GM23248 (cell line): ENCODE measurements around the gene IRF9. TPM values are rescaled to one million over a fixed set of nuclear protein-coding genes. Genes with fewer than 3 reads are reported as not detected.

Source experiments
- DNase-seq: peaks from one replicate; pipeline ENCODE4 v3.0.0-alpha.2; 2015
- H2AFZ ChIP-seq: fragments of 200-600 bp; sonication (generic); 2 replicates; pipeline ENCODE4 v1.6.1; 2016; ENCODE audit warnings: antibody characterized with exemption
- H3F3A ChIP-seq: fragments of 200-600 bp; sonication (generic); 2 replicates; pipeline ENCODE4 v1.6.1; 2016; ENCODE audit warnings: mild to moderate bottlenecking, antibody characterized with exemption, mixed run types; ENCODE audit not compliant: insufficient read depth
- H3K27ac ChIP-seq: fragments of 200-600 bp; sonication (generic); 2 replicates; pipeline ENCODE4 v1.5.1; 2016; ENCODE audit warnings: mild to moderate bottlenecking
- H3K27me3 ChIP-seq: fragments of 200-600 bp; sonication (generic); replicated peaks from 2 replicates; pipeline ENCODE4 v1.6.1; 2016; ENCODE audit warnings: mild to moderate bottlenecking; ENCODE audit not compliant: insufficient read depth
- H3K36me3 ChIP-seq: fragments of 200-600 bp; sonication (generic); 2 replicates; pipeline ENCODE4 v1.6.1; 2016; ENCODE audit warnings: low read depth, mild to moderate bottlenecking
- H3K4me1 ChIP-seq: fragments of 200-600 bp; sonication (generic); 2 replicates; pipeline ENCODE4 v1.6.1; 2016; ENCODE audit warnings: mild to moderate bottlenecking; ENCODE audit not compliant: insufficient read depth
- H3K4me2 ChIP-seq: fragments of 200-600 bp; sonication (generic); one replicate; pipeline ENCODE4 v1.6.1; 2016; ENCODE audit warnings: mild to moderate bottlenecking; ENCODE audit not compliant: unreplicated experiment
- H3K4me3 ChIP-seq: fragments of 200-600 bp; sonication (generic); 2 replicates; pipeline ENCODE4 v1.5.1; 2016; ENCODE audit warnings: mild to moderate bottlenecking
- H3K79me2 ChIP-seq: fragments of 200-600 bp; sonication (generic); 2 replicates; pipeline ENCODE4 v1.6.1; 2016; ENCODE audit warnings: mild to moderate bottlenecking; ENCODE audit not compliant: insufficient read depth
- H3K9ac ChIP-seq: fragments of 200-600 bp; sonication (generic); 2 replicates; pipeline ENCODE4 v1.6.1; 2016; ENCODE audit warnings: mild to moderate bottlenecking
- H3K9me2 ChIP-seq: fragments of 200-600 bp; sonication (generic); 2 replicates; pipeline ENCODE4 v1.6.1; 2016; ENCODE audit warnings: mixed run types, mild to moderate bottlenecking, moderate library complexity; ENCODE audit not compliant: insufficient read depth
- H3K9me3 ChIP-seq: fragments of 200-600 bp; sonication (generic); one replicate; pipeline ENCODE4 v1.6.1; 2017; ENCODE audit warnings: low read depth
- H4K20me1 ChIP-seq: fragments of 200-600 bp; sonication (generic); 2 replicates; pipeline ENCODE4 v1.6.0; 2016; ENCODE audit not compliant: insufficient read depth
- EZH2 ChIP-seq: fragments of 200-600 bp; sonication (generic); IDR thresholded peaks from 2 replicates; pipeline ENCODE4 v1.6.1; 2018; ENCODE audit warnings: antibody characterized with exemption, mild to moderate bottlenecking; ENCODE audit not compliant: insufficient read depth, poor library complexity, severe bottlenecking
- EZH2phosphoT487 ChIP-seq: fragments of 200-600 bp; sonication (generic); IDR thresholded peaks from 2 replicates; pipeline ENCODE4 v1.6.1; 2018; ENCODE audit warnings: antibody characterized with exemption, moderate library complexity, mild to moderate bottlenecking, low read depth; ENCODE audit not compliant: insufficient read depth
- WGBS, 2 experiments: methylation state at CpG; one replicate each; pipeline ENCODE4 v1.1.6; 2015 to 2017; ENCODE audit warnings: low lambda C conversion rate in 2 of 2, low coverage in 1 of 2; ENCODE audit errors: missing lambda C conversion rate in 2 of 2; 5-methylcytosine and 5-hydroxymethylcytosine counted together
- in situ Hi-C: fragments of 300-500 bp; cut with MboI; formaldehyde crosslinking; loops from 2 replicates; pipeline ENCODE4 v1.15.0; 2020
- polyA plus RNA-seq: library from polyadenylated mRNA; unstranded; fragments of >200 nt; fragmentation: Nextera tagmentation; extraction: Ambion mirVana; gene quantifications from 2 replicates; pipeline ENCODE4 v1.2.1, GENCODE V29; 2016
- total RNA-seq: library from RNA; depleted of rRNA; stranded (reverse); fragments of >200 nt; shearing (Covaris generic); gene quantifications from 2 replicates; pipeline ENCODE4 v1.2.3, GENCODE V29; 2014

The IRF9 gene
- total and polyA plus RNA-seq, 2 experiments from 2014 or later, result 56.7 to 87.1 TPM

DNA sequence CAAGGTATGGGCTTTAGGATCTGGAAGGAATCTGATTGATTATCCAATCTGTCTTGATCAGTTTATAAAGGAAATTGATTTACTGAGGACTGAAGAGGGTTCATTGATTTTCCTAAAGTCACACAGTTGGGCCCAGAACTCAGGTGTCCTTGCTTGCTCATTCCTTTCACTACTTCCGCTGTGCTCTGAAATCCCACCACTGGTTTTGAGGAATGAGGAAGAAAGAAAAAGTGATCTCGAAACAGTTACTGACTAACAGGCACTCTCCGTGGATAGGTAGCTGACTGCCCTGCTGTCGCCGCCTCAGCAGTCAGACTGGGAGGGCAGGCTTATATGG lies 30.7 kb upstream of the IRF9 start, which contains the start of gene FITM1:
TSS of gene FITM1 (plus strand) at position 280 of the 337 bp plus-strand sequence. CDS start 905 bp downstream, outside the sequence.
- WGBS, 2 experiments, result 89% methylated on average over 5 of the region's 5 CpGs

DNA sequence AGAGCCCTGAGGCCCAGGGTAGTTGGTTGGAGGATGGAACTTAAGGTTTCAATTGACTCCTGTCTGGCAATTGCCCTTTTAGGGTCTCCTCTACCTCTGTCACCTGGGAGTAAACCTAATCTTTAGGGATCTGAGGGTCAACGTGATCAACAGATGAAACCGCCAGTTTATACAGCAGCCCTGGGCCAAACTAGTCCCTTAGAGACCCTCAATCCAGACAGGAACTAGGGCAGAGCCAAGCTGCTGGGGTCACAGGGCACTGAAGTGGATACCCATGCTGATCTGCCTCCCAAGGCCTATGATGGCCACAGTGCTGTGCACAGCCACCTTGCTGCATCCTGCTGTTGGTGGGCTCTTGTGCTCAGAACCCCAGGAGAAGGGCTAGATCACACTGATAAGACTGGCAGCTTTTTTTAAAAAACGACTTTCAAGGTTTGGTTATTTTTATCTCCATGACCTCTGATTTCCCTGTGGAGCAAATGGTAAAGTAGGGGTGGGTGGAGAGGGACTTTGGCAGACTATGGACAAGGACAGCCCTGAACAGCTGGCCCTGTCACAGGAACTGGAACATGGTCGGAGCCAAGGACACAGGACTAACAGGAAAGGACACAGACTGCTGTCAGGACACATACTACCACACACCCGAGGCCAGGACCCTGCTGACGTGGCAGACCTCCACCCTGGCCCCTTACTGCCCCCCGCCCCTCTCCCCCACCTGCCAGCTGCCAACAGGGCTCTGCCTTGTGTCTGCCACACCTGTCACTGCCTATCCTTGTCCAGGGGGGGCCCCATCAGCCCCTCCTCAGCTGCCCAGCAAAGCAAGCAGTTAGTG lies 30.1 kb upstream of the IRF9 start:
- H3K9me3 ChIP-seq, result no peaks in the 10 kb centered on the region
- no peak for DNase-seq

More for the DNA sequence above, 30.7 kb upstream of the IRF9 start, which contains the start of gene FITM1:
- Histone ChIP-seq H4K20me1 (no peaks in the 10 kb centered on the region), H3K4me1 (no peaks in the 10 kb centered on the region; the same call in 1 of the 2 replicates), H2AFZ (no peak within 1 kb of the TSS), H3K27me3 (no peaks in the 10 kb centered on the region), H3K79me2 (no peaks in the 10 kb centered on the region), H3K4me3 (no peak within 1 kb of the TSS), H3K9ac (no peak within 1 kb of the TSS), H3K36me3 (no peaks in the 10 kb centered on the region), H3K27ac (no peak within 1 kb of the TSS), H3F3A (no peaks in the 10 kb centered on the region), H3K9me3 (no peaks in the 10 kb centered on the region), H3K4me2 (no peak within 1 kb of the TSS), H3K9me2 (no peaks in the 10 kb centered on the region)
- TF ChIP-seq EZH2 (no peak), EZH2phosphoT487 (no peak)
- in situ Hi-C loops, result no loop called here
- no peak for DNase-seq

GRCh38 chr14:24131549-24131966 lies 29.5 kb upstream of the IRF9 start:
- 70 to 78% methylated on average over 11 to 15 of the region's 15 CpGs for WGBS, 2 experiments
- H3K4me1 ChIP-seq, result no peaks in the 10 kb centered on the region; the same call in 1 of the 2 replicates
- H3F3A ChIP-seq, result no peaks in the 10 kb centered on the region
- H3K9ac ChIP-seq, result no peak overlapping the region
- peaks cover 6% of the 10 kb centered on the region; the same call in 1 of the 2 replicates for H3K79me2 ChIP-seq
- no peaks in the 10 kb centered on the region for H4K20me1 ChIP-seq
- DNase-seq, result no peak
- no peaks in the 10 kb centered on the region for H3K9me3 ChIP-seq
- no peak overlapping the region for H3K4me2 ChIP-seq
- H3K9me2 ChIP-seq, result no peaks in the 10 kb centered on the region
- H3K27ac ChIP-seq, result no peak overlapping the region
- no peaks in the 10 kb centered on the region for H3K27me3 ChIP-seq
- TF ChIP-seq EZH2 (no peak), EZH2phosphoT487 (no peak)
- H3K4me3 ChIP-seq, result no peak overlapping the region
- H3K36me3 ChIP-seq, result no peaks in the 10 kb centered on the region
- no peak overlapping the region for H2AFZ ChIP-seq
- in situ Hi-C loops, result no loop called here

More for the DNA sequence above, 30.1 kb upstream of the IRF9 start:
- H4K20me1 ChIP-seq, result no peaks in the 10 kb centered on the region
- in situ Hi-C loops, result no loop called here
- no peaks in the 10 kb centered on the region for H3K9me2 ChIP-seq
- H2AFZ ChIP-seq, result no peak overlapping the region
- TF ChIP-seq EZH2 (no peak), EZH2phosphoT487 (no peak)
- no peaks in the 10 kb centered on the region for H3F3A ChIP-seq
- no peaks in the 10 kb centered on the region; the same call in 1 of the 2 replicates for H3K4me1 ChIP-seq
- H3K27me3 ChIP-seq, result no peaks in the 10 kb centered on the region
- no peak overlapping the region for H3K4me2 ChIP-seq
- H3K36me3 ChIP-seq, result no peaks in the 10 kb centered on the region
- WGBS, 2 experiments, result 51 to 54% methylated on average over 5 to 7 of the region's 7 CpGs
- no peak overlapping the region for H3K4me3 ChIP-seq
- no peak overlapping the region for H3K9ac ChIP-seq
- no peak overlapping the region for H3K27ac ChIP-seq
- H3K79me2 ChIP-seq, result no peaks in the 10 kb centered on the region

DNA sequence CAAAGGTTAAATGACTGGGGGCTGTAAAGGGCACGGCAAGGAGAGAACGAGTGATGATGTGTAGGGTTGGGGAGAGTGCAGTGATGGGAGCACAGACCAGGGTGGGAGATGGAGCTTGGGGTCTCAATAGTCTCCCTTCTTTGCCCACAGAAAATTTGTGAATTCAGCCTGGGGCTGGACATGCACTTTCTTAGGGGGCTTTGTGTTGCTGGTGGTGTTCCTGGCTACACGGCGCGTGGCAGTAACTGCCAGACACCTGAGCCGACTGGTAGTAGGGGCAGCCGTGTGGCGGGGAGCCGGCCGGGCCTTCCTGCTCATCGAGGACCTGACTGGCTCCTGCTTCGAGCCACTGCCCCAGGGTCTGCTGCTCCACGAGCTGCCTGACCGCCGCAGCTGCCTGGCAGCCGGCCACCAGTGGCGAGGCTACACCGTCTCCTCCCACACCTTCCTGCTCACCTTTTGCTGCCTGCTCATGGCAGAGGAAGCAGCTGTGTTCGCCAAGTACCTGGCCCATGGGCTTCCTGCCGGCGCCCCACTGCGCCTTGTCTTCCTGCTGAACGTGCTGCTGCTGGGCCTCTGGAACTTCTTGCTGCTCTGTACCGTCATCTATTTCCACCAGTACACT lies 28.9 kb upstream of the IRF9 start:
- no peaks in the 10 kb centered on the region for H3F3A ChIP-seq
- no peaks in the 10 kb centered on the region for H3K36me3 ChIP-seq
- peaks cover 12% of the 10 kb centered on the region for H3K79me2 ChIP-seq
- H3K9me2 ChIP-seq, result no peaks in the 10 kb centered on the region
- TF ChIP-seq EZH2phosphoT487 (no peak), EZH2 (no peak)
- H3K4me2 ChIP-seq, result no peak overlapping the region
- H3K4me1 ChIP-seq, result peaks cover 4% of the 10 kb centered on the region; the same call in 1 of the 2 replicates
- DNase-seq, result no peak
- H3K4me3 ChIP-seq, result no peak overlapping the region
- no peak overlapping the region for H2AFZ ChIP-seq
- no peak overlapping the region for H3K27ac ChIP-seq
- no peaks in the 10 kb centered on the region for H4K20me1 ChIP-seq
- 92 to 93% methylated on average over 24 of the region's 24 CpGs for WGBS, 2 experiments
- no peaks in the 10 kb centered on the region for H3K9me3 ChIP-seq
- H3K27me3 ChIP-seq, result no peaks in the 10 kb centered on the region
- no peak overlapping the region for H3K9ac ChIP-seq
- in situ Hi-C loops, result no loop called here
